NOMO-1 treated with DMSO at 0.1 percent for 48 hours (cell line): Measurements from ENCODE around the gene MYO1E.
A peak's percentile ranks its signal among the peaks of the same experiment; 100 is the strongest.

ENCODE experiments used
- DNase-seq: peaks from one replicate; lab custom pipeline; 2025; ENCODE audit not compliant: unreplicated experiment; lab: John Stamatoyannopoulos, UW

MYO1E gene

DNA sequence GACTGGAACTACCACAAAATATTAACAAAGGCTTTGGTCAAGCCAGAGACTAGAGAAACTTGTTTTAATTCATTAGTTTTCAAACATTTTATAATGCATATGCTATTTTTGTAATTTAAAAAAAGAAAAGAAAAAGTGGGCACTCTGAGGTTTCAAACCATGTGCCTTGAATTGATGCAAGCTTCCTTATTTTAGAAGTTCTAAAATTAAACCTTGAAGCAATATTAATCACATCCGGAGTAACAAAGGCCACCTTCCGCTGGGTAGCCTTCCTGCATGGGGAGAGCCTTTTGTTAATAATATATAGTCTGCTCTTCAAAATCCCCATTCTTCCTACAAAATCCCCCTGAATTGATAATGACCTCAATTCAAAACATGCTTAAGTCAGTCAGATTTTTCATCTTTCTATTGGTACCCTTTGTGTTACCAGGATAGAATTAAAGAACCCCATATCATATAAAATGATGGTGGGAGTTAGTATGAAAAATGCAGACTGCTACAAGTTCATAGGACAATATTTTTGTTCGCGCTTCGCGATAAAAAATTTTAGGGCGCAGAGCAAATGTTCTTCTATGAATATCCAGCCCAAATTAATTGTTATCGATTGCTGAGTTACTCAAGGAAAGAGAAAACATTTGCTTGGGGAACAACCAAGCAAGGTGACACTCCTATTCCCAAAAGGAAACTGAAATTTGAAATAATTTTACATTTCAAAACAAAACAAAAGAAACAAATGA lies 135.4 kb downstream of the MYO1E start:
- peak; percentile 73 for DNase-seq

DNA sequence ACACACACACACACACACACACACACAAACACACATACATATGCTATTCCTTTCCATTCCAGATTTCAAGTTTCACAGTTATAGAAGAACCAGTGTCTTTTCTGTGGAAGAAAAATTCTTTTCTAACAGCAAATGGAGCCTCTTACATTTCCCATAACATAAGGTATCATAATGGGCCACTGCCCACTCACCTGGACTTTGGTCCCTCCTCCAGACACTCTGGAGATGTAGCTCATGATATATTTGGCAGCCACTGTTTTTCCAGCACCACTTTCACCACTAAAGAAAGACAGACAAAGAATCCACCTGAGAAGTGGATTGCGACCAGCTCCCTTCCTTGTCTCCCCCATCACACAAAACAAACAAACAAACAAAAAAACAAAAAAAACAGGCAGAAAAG lies 136.3 kb downstream of the MYO1E start:
- DNase-seq, result no peak

DNA sequence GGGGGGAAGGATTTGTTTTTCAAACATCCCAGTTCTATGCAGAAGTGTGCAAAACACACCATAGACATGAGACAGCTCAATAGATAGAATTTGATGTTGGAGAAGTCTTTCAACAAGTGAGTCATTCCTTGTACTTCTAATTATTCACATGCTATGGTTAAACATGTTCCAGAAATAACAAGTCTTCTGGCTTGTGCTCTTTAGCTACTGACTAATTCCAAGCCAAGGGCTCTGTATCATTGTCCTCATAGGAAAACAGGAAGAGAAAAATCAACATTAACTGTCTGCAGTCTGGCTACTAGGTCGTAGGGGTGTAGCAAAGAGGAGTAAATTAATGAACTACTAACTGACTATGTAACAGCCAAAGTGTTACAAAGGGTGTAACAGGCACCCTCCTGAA lies 140.2 kb downstream of the MYO1E start:
- no peak for DNase-seq

DNA sequence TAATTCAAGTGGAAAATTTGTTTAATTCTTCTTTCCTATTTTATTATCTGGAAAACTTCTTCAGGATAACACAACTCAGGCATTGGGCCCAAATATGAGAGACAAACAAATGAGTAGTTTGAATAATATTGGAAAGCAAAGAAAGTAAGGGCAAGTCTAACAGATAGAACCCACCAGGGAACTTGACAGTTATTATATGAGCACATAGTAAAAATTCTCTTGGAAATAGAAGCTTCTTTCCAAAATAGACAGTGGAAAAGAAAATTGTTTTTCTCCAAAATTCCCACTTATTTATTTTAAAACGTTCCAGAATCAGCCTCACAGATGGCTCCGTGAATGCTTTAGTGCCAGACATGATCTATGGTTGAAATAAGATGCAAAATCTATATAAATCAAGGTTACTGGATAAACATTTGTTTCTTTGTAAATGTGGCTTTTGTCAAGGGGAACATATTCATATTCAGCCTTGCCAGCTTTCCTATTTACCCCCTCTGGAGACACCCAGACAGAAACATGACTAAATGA lies 142.1 kb downstream of the MYO1E start:
- DNase-seq, result no peak

DNA sequence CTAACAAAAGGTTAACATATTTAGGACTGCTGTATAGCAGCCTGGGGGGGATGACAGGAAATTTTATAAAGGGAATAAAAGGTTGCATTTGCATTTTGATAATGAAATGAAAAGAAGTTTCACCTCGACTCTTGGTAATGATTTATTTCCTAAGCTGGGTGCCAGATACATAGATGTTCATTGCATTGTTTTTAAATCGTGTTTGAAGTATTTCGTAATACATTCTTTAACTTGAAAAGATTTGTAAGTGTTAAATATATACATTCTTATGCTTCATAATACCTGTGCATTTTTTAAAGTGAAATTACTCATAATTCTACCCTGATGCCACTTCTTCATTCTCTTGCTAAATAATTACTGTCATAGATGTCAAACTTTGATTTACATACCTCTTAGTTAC lies 143.2 kb downstream of the MYO1E start:
- no peak for DNase-seq

DNA sequence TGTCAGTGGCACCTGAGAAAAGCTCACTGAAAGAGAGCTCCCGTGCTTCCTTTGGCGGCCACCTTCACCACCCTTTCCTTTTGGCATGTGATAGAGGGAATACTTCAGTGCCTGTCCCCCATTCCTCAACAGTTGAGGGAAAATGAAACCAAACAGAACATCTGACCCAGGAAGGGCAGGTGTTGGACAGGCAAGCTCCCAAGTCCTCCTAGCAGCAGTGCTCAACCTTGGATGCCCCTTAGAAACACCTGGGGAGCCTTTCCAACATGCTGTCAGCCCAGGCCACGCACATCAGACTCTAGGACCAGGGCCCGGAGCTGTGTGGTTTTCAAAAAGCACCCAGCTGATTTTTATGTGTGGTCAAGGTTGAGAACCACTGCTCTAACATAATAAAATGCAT lies 143.7 kb downstream of the MYO1E start:
- no peak for DNase-seq

DNA sequence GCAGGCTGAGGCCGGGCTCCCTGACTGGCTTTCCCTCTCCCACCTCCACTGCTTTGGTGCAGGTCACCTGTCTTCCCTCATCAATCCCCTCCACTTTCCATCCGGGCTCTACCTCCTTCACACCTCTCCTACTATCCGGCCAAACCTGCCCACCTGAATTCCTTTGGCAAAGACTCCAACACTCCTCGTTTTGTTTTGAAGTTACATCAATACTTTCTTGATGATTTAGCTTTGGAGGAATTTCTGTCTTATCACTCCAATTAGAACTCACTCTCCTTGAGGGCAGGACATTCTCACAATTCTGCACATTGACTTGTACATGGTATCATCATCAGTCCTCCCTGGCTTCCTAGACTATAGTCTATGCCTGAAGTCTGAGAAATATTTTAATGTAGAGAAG lies 145.7 kb downstream of the MYO1E start:
- DNase-seq, result no peak

DNA sequence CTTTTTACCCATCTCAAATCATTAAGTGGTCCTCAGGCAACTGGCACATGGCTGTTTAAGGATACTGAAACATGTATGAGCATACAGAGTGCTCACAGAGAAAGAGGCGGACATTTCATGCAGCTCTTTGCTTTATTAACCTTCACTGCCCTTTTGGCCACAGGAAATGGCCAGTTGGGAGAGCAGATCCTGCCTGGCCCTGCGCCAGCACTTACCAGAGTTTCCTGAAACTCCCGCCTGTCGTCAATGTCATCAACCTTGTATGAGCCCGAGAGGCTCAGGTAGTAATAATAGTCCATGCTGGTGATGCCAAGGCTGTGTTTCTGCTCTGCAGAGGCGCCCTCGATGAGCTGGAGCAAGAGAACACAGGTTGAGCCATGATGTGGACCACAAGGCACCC lies 148.2 kb downstream of the MYO1E start:
- DNase-seq, result no peak

DNA sequence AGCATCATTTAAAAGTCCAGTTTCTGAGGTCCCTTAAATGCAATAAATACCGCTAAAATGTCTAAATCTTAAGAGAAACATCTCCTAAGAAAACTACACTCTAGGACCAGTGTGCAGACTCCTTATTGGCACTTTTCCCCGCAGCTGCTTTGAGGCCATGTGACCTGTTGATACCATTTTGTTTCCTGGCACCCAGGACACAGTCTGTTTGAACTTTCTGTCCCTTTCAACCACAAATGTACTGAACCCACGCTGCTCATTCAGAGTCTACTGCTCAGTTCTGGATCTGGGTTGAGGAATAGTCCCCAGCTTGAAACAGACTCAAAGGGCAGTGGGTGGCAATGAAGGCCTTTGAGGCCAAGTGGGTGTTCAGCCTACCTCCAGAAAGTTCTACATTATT lies 148.9 kb downstream of the MYO1E start:
- no peak for DNase-seq

DNA sequence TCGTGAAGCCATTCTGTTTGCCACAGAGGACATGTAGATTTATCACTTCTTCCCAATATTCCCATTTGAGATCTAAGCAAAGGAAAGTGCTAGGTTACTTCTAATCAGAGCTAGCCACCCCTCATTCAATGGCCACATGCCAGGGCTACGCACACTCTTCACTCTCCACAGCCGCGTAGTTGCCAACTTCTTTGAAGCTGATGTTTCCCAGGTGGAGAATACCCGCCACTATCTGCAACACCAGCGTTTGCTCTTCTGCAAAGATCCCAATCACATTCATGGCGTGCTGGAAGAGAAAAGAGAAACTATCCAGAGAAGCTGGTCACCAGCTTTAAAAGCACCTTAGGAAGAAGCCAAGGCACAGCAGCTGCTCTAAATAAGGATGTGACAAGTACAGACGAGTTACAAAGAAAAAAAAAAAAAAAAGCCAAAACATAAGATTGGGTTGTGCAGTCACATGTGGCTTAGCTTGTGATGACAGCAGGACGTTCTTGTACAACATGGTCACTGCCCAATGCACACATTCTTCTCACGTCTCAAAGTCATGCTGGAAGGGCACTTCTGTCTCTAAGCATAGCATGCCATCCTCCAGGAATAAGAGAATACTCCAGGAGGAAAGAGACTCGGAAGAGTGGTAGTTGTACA lies 149.6 kb downstream of the MYO1E start:
- DNase-seq, result no peak

DNA sequence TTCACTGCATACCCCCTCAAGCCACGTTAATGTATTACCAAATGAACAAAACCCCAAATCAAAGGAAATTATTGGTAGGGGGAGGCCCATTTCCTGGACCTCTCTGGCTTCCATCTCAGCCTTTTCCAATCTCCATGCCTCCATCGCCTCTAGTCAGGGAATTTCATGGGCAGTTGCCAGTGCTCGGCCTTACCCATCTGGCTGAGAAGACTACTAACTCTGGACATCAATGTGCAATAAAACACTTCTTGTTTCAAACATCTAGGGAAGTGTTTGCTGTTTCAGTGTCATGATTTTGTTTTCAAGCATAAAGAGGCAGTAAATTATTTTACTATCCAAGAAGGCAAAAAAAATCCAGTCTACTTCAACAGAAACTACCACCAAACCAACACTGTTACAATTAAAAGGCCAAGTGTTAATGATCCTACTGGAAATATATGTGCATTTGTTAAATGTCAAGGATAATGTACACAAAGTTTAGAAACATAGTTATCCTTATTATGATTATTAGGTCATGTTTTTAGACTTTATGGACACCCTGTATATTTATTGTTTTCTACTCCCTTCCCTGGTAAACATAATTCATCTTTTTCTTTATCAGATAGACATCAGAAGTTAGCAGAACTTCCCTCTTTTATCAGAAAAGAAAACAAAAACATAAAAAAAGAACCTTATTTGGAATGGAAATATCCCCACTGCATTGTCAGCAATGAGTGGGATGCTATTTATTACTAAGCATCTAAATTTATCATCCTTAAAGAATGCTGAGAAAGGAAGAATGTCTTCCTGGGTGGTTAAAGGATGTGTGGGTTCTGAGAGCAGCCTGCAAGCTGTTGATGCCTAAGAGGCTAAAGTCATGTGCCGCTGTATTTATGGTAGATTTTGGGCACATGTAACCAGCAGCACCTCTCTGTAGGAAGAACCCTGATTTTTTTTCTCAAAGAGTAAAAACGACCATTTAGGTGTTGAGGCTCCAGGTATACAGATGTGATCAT lies 150.9 kb downstream of the MYO1E start:
- DNase-seq, result no peak

DNA sequence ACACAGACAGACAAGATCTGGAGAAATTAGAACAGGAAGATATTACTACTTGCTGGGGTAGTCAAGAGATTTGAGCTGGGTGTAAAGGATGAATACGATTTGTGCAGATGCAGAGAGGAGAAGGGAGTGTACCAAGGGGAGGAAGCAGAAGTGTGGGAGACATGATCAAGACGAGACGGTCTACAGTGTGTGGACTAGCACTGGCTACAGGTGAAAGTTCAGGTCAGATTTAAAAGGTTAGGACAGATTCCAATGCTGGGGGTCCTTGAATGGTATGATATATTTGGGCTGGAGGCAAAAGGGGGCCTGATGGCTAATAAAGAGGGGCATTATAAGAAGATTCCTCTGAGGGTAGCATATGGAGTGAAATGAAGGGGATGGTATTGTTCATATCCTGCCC lies 154.0 kb downstream of the MYO1E start:
- no peak for DNase-seq

DNA sequence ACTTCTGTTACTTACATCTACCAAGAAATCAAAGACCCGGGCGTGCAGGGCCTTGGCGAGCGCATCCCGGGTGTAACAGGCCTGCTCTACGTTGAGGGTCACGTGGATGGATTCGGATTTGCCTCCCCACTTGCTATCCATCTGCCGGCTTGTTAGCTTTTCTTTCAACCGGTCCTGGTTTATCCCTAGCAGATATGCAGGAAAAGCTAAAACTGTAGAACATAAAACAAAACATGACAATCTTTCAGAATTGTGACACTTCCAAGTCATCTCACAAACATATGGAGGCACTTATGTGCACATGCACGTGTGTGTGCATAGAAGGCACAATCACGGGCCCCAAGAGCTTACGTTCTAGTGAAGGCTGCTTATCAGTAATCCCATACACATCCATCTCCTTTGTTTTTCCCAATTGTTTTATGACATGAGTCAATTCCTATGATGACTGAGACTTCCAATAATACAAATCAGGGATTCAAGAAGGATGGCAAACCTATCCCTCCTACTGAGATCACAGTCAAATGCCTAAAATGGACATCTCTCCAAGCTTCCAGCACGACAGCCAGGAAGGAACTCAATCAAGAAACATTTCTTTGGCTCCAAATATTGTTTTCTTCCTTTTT lies 154.7 kb downstream of the MYO1E start:
- no peak for DNase-seq

DNA sequence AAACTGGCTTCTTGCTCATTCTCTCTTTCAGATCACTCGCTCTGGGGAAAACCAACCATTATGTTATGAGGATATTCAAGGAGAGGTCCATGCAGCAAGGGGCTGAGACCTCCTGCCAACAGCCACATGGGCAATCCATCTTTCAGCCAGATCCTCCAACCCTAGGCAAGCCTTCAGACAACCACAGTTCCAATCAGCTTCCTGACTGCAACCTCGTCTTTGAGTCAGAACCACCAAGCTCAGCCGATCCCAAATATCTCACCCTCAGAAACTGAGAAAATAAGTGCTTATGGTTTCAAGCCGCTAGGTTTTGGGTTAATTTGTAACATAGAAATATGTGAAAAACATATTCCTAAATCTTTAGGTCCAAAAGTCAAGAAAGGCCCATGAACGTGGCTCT lies 155.8 kb downstream of the MYO1E start:
- DNase-seq, result no peak

DNA sequence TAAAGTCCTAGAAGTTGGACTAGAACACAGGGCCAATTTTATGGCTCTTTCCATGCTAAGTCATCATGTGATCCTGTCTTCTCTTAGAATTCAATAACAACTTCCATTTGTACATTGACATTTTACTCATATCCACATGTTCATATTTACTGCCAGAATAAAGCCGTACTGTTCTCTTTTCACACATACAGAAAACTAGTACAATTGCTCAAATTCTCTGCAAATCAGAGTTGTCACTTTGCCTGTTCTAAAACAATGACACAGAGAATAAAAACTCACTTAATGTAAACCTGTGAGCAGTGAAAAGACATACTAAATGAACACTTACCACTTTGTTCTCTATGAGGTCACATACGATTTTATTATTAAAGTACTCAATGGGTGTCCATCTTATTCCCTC lies 162.5 kb downstream of the MYO1E start:
- no peak for DNase-seq

DNA sequence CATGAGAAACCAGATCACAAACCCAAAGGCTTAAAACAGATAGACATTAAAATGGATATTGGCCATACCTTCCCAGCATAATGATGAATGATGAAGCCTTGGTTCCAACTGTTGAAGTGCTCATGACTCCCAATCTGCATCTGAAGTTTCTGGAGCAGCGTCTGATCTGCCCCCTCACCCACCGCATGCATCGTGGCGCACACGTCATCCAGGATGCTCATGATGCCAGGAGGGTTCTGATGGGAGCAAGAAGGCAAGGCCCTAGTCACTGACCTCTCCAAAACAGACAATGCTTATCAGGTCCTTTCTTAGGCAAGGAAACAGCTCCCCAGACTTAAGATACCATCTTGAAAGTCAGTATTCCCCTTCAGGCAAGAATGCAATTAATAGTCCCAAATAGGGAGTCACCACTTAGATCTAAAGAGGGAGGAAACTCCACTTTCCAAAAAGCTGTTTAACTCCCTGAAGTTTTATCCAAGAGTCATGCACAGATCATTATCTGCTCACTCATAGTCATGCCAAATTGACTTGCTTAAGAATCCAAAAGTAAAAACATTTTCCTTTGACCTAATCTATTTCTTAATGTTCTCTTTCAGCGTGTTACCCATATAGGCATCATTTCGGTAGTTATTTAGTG lies 163.9 kb downstream of the MYO1E start:
- DNase-seq, result no peak

DNA sequence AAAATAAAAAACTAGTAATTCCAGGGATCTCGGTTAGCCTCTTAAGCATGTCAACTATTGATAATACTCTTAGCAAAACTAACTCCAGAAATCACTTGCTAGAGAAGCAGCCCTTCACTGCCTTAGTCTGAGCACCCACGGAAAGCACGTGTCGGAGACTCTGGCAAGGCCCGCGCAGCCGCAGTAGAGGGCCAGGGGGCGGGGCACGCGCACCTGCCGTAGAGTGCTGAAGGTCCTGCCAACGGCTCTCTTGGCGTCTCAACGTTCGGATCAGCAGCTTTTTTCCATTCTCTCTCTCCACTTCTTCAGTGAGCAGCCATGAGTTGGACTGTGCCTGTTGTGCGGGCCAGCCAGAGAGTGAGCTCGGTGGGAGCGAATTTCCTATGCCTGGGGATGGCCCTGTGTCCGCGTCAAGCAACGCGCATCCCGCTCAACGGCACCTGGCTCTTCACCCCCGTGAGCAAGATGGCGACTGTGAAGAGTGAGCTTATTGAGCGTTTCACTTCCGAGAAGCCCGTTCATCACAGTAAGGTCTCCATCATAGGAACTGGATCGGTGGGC lies 166.0 kb downstream of the MYO1E start, which contains the start of gene LDHAL6B:
TSS of gene LDHAL6B (plus strand) at position 221 of the 561 bp plus-strand sequence. CDS start at position 319, 98 bp downstream.
- DNase-seq, result no peak

DNA sequence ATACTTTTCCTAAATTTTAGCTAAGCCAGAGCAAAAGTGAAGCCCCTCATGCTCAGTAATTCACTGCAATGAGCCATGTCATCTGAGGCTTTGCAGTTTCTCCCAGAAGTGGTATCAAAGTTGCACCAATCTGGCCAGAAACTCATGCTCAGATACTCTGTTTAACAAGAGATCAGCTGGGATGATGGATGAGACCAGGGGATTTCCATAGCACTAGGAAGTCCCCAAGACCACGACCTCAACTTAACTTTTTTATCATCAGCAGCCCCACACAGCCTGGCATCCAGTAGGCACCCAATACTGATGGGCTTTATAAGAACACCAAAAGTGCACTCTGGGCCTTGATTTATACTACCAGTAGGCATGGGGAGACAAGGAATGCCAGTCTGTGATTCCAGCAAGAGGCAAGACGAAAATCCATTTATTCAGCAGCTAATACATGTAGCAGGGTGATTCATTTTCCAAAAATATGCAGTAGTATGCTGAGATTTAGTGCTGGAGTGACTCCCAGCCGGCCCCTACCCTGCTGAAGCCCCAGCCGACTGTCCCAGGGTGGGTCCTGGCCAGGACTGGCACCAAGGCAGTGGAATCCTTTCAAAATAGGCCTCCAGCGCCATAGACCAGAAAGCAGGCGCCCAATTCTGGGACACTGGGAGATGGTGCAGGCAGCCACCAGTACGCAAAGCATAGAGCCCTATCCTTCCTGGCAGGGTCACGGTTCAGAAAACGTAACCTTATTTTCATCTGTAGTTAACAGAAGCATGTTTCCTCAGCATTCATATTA lies 166.6 kb downstream of the MYO1E start:
- DNase-seq, result no peak

DNA sequence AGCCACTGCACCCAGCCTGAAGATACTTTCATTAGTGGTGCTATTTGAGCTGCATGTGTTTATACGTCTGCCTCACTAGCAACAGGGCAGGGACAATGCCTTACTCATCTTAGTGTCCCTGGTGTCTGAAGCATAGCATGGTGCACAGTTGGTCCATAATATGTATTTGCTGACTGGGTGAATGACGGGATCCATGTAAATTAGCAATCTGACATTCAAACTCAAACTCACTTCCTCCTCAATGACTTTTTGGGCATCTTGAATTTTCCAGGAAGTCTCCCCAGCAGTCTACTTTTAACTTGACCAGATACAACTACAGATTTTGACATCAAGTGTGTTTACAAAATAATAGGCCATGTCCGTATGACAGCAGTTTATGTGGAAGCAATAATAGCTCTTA lies 169.0 kb downstream of the MYO1E start:
- no peak for DNase-seq
